GM21515 (cell line): ENCODE measurements around the gene EXOC6B.

Experiments used
- ATAC-seq: cut with Tn5 transposase; IDR thresholded peaks from one replicate; pipeline ENCODE4 v1.9.1; 2021; ENCODE audit not compliant: unreplicated experiment

Gene EXOC6B

GRCh38 chr2:72744049-72744448, 81.8 kb downstream of the EXOC6B start:
- ATAC-seq, result no peak

DNA sequence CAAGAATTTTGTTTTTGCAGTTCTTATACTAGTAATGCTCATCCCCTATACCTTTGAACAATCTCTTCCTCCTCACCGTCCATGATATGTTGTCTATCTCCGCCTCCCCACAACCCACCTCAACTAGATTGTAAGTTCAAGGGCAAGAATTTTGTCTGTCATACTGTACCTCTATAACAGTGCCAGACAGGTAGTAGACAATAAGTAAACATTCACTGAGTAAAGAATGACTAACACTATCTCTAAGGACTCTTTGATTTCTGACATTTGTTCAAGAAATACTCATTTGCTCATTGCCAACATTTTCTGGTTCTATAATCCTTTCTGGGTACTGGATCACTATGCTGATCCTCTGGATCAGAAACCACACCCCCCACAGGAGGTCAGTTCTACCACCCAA, 82.4 kb downstream of the EXOC6B start:
- ATAC-seq, result no peak

DNA sequence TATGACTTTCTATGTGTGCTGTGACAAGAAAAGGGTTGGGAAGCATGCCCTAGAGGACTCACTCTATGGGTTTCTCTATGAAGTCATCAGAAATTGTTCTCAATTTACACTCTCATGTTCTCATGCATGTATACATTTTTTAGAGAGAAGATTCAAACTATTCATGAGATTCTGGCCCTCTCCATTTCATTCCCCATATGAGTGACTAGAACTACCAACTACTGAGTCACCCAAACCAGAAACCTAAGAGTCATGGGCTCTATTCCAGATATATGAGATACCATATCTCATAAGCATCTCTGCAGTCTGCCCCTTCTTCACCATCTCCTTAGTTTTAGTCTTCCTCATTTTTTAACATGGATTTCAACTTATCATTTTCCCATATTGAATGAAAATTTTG, 87.7 kb downstream of the EXOC6B start:
- no peak for ATAC-seq

DNA sequence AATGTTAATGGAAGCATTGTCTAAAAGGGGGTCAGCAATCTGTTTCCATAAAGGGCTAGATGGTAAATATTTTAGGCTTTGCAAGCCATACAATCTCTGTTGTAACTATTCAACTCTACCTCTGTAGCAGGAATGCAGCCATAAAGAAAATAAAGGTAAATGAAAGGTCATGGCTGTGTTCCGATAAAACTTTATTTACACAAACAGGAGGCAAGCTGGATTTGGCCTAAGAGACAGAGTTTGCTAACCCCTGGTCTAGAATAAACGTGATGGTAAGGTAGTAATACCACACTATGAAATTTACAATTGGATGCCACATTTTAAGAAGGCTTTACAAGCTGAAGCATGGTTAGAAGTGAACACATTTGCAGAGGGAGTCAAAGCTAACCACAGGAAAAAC, 91.4 kb downstream of the EXOC6B start:
- no peak for ATAC-seq

- no peak for ATAC-seq
Measured at GRCh38 chr2:72731116-72731515, 94.7 kb downstream of the EXOC6B start.

GRCh38 chr2:72727356-72727755, 98.5 kb downstream of the EXOC6B start:
- no peak for ATAC-seq

DNA sequence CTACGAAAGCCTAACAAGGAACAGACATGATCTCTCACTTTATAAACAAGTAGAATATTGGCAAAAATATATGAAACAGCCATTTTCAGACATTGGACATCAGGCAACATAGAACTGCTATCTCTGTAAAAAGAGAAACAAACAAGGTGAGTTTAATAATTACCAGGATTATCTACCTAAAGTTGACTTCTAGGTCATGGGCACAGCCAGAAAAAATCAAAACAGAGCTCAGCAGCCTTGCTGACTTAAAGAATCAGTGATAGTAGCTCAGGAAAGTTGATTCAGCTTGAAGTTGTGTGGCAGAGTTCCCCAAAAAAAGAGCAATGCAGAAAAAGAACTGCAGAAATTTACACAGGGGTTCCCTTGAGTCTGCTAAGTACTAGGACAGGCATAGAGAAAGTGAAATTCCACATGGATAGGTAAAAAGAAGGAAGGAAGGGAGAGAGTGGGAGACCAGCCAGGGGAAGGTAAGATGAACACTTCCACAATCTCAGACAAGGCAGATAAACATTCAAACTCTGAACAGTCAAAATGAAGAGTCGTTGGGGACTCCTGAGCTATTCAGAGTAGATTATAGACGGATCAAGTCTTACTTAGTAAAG, 102.0 kb downstream of the EXOC6B start:
- no peak for ATAC-seq

DNA sequence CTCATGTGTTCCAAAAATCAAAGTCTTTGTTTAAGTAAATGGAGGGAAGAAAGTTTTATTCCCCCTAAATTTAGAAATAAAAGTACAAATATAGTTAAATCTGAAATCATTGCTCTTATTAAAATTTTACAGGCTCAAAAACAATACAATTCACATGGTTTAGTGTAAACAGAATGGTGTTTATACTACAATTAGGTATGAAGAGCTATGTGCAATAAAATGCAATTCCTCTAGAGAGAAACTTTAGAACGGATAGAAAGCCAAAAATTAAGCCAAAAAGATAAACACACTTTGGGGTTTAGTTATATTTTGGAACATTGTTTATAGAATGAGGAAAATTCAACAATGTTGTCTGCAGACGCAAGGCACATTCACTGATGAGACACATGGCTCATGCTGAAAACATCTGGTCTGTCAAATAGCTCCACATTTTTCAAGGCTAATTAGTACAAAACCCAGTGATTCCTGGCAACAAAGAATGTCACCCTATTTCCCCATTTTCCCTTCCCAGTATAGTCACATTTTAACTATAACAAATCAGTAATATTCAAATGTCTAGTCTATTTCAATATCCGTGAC, 103.3 kb downstream of the EXOC6B start:
- no peak for ATAC-seq

- ATAC-seq, result no peak
Measured at GRCh38 chr2:72719416-72719815, 106.4 kb downstream of the EXOC6B start.

DNA sequence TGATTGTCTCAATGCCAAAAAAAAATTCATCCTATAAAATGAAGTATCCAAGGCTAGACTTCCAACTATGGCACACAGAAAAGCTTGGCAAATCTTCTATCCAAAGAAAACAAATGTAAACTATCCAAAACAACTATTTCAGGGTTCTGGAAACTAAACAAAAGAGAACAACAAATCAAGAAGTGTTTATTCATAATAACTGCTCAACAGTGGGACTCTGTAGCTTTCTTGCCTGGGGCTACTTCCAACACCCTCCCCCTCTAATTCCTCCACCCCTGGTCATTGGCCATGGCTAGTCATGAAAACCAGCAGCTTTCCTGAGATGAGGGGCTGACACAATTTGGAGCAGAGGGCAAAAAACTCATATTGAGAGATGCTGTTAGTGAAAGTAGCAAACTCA, 107.0 kb downstream of the EXOC6B start:
- no peak for ATAC-seq

- no peak for ATAC-seq
Measured at GRCh38 chr2:72716601-72717000, 109.2 kb downstream of the EXOC6B start.

DNA sequence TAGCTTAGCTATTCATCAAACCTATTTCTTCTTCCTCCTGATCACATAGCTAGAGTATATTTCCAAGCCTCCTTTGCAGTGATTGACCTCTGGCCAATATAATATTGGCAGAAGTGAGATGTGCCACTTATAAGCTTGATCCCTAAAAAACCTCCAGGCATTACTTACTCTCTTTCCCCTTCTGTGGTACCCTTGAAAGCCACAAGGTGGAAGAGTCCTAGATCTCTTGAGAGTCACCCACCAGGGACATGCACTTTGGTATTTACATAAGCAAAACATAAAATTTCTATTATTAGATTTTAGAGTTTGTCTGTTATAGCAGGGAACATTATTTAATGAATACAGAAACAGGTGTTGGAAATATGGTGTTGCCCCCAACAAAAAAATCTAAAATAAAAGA, 112.0 kb downstream of the EXOC6B start:
- ATAC-seq, result no peak

DNA sequence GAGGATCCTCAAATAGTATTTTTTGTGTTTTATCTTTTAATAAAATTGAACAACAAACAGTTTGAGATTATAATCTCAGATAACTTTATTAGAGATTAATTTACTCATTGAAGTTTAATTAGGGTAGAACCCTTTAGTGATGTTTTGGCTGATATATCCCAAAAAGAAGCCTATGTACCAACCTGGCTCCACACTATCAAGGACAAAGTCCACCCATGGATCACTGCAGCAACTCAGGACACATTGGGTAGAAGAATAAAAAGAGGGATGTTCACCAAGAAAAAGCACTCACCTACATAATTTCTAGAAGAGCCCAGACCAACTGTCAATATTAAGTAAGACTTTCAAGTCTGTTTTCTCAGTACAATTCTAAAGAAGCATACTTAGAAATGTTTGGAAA, 112.9 kb downstream of the EXOC6B start:
- ATAC-seq, result no peak

DNA sequence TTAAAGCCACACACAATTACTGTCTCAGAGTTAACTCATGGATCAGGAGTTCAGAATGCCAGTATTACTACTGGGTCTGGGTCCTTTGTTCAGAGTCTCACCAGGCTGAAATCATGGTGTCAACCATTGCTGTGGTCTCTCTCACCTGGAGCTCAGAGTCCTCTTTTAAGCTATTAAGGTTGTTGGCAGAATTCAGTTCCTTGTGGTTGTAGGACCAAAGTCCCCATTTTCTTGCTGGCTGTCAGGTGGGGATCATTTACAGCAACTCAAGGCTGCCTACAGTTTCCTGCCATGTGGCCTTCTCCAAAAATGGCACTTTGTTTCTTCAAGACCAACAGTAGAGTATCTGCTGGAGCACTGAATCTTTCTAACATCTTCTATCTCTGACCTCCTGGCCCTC, 113.5 kb downstream of the EXOC6B start:
- no peak for ATAC-seq

GRCh38 chr2:72710418-72711152, 115.2 kb downstream of the EXOC6B start:
- no peak for ATAC-seq

DNA sequence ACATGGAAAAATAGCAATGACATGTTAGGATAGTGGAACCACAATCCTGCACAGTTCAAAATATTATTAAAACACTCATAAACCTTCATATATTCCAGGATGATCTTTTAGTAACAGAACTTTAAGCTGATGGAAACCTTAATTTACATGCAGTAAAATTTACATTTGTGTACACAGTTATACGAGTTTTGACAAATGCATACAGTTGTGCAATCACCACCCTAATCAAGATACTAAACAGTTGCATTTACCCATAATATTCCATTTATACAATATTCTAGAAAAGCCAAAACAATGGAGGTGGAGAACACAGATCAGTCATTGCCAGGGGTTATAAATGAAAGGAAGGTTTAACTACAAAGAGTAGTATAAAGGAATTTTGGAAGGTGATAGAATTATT, 117.6 kb downstream of the EXOC6B start:
- ATAC-seq, result no peak

GRCh38 chr2:72698300-72698699, 127.5 kb downstream of the EXOC6B start:
- ATAC-seq, result no peak

DNA sequence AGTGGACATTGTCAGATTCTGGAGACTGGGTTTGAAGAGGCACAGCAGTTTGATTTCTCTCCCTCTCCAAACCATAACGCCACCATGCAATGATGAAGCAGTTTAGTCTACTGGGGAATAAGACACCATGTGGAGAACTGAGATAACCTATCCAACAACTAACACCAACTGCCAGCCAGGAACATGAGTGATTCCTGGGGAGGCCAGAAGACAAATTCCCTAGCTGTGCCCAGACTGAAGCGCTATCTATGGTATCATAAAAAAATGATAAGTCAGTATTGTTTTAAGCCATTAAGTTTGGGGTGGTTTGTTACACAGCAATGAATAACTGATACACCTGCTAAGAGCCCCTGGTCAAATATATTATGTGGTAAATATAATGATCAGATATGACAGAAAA, 129.3 kb downstream of the EXOC6B start:
- ATAC-seq, result no peak

DNA sequence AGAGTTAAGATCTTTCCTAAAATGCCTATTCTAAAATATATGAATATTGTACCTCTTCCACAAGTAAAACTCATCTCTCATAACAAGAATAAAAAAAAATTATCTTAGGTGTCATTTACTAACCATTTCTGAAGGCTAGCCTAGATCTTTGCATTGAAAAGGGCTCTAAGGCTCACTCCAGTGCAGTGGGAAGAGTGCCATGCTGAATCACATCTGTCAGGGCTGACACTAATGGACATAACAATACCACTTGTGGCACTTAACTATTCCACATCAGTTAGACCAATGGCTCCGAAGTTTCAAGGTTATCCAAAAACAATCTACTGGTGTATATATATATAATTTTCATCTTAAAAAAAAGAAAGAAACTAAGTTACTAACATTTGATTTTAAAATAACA, 130.2 kb downstream of the EXOC6B start:
- no peak for ATAC-seq

- ATAC-seq, result no peak
Measured at GRCh38 chr2:72694715-72695496, 130.9 kb downstream of the EXOC6B start.

DNA sequence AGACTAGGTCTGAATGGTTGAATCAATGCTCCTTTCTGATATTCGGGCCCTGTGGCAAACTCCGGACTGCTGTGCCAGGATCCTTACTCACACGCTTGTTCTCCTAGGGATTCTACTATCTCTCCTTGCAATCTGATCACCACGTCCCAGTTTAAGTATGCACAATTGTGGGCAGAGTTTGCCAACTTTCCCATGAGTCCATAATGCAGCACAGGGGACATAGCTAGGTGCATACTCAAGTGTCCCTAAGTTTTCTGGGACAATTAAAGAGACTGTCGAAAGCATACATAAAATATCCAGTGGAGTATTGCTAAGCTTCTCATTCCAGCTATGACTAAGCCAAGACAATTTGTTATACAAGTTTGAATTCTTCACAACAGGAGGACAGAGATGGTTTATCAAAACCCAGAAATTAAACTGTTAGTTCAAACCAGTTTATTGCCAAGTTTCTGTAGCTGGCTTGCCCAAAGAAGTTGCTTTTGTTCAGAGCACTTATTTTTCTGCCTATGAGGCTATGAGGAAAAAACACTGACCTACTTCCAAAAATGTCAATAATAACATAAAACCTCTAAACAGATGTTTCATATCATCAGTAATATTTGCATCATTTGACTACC, 136.1 kb downstream of the EXOC6B start:
- no peak for ATAC-seq
